ENCODE measurements around the gene EXOSC7. TPM values are rescaled to one million over a fixed set of nuclear protein-coding genes. Genes with fewer than 3 reads are reported as not detected.

The EXOSC7 gene
- total and polyA plus RNA-seq, 2 of the 4 experiments (the other 2 are of a cell fraction), result 61.6 to 62.2 TPM

GRCh38 chr3:45032113-45032512 lies 56.1 kb downstream of the EXOSC7 start:
- no peak overlapping the region for H4K5ac ChIP-seq (ENCODE audit: low read depth, low read length)
- no peak for DNase-seq
- no TSS peak for BruUV-seq (replicated peaks)
- H4K20me1 ChIP-seq (ENCODE audit: insufficient read depth, low read length), result no peaks in the 10 kb centered on the region
- no peak for ATAC-seq (ENCODE audit: low read depth)
- H3K27ac ChIP-seq (ENCODE audit: insufficient read depth, low read length), result no peak overlapping the region
- WGBS, 2 experiments (ENCODE audit: extremely low coverage in 2 of 2, insufficient read length in 1 of 2), result 80% methylated on average over 2 of the region's 2 CpGs; no CpG with 5 or more reads in 1 of the 2 experiments
- no peak overlapping the region for H2BK5ac ChIP-seq (ENCODE audit: low read depth, low read length, poor library complexity, severe bottlenecking)
- ChIA-PET POLR2A (ENCODE audit: unreplicated experiment) (no interaction called here), CTCF (no interaction called here)
- peaks cover 11% of the 10 kb centered on the region for H3K4me1 ChIP-seq (ENCODE audit: control insufficient read depth, insufficient read depth, low read length)
- H2BK20ac ChIP-seq (ENCODE audit: low read depth, low read length), result no peak overlapping the region
- no peak overlapping the region for H2AFZ ChIP-seq (replicated peaks; ENCODE audit: low read length, poor library complexity)
- in situ Hi-C loops (cut with MboI; ENCODE audit: low sequenced_read_pairs) (loop anchor here (10.0 to 25.0 kb wide), 2 partner anchors 893 to 1055 kb away; no protein-coding TSS in a partner anchor), intact Hi-C loops (cut with micrococcal nuclease) (loop anchor here (10.0 kb wide), 1 partner anchor 497 kb away; no protein-coding TSS in a partner anchor), dilution Hi-C loops (cut with HindIII; ENCODE audit: low sequenced_read_pairs, unreplicated experiment) (loop anchor here (25.0 kb wide), 1 partner anchor 480 kb away; no protein-coding TSS in a partner anchor)
- no peak overlapping the region for H2AK9ac ChIP-seq (replicated peaks; ENCODE audit: low read depth, low read length, poor library complexity)
- no peak overlapping the region for H2BK120ac ChIP-seq (ENCODE audit: low read depth, low read length)
- H3K9me1 ChIP-seq (ENCODE audit: insufficient read depth, low read length), result peaks cover 2% of the 10 kb centered on the region; the same call in 1 of the 2 replicates
- no peak overlapping the region for H3K4me3 ChIP-seq (ENCODE audit: insufficient read depth, low read depth, low read length)
- H4K8ac ChIP-seq (ENCODE audit: low read depth in 2 of 2, low read length in 2 of 2), result no peak overlapping the region
- no peak overlapping the region for H3K23ac ChIP-seq (ENCODE audit: low read depth, low read length)
- no peak overlapping the region for H3K14ac ChIP-seq (replicated peaks; ENCODE audit: low read depth, low read length)
- no peaks in the 10 kb centered on the region for H3K79me1 ChIP-seq (ENCODE audit: low read depth in 1 of 2, low read length in 2 of 2)
- H3K27me3 ChIP-seq (ENCODE audit: control insufficient read depth, insufficient read depth, low read length), result no peaks in the 10 kb centered on the region
- H3K4ac ChIP-seq (ENCODE audit: low read depth, low read length), result no peak overlapping the region
- H3K4me2 ChIP-seq (ENCODE audit: low read depth, low read length), result no peak overlapping the region
- no peak for TF ChIP-seq BHLHE40 (IDR thresholded peaks at IDR 0.05; ENCODE audit: low read depth, low read length)
- TF ChIP-seq SMC3 (IDR thresholded peaks at IDR 0.05; ENCODE audit: low read depth, low read length), result no peak
- no peak for TF ChIP-seq RCOR1 (IDR thresholded peaks at IDR 0.05; ENCODE audit: insufficient replicate concordance, low read length)
- TF ChIP-seq MXI1 (IDR thresholded peaks at IDR 0.05; ENCODE audit: borderline replicate concordance, low read depth, low read length), result no peak
- no peak for TF ChIP-seq CTCF (conservative IDR thresholded peaks at IDR 0.05; ENCODE audit: low read depth, low read length)
- no peak for TF ChIP-seq RFX5 (IDR thresholded peaks at IDR 0.05; ENCODE audit: low read depth, low read length)
- no peak for TF ChIP-seq ELK1 (IDR thresholded peaks at IDR 0.05; ENCODE audit: borderline replicate concordance, low read depth, low read length)
- TF ChIP-seq POLR2A (IDR thresholded peaks at IDR 0.05; ENCODE audit: low read depth, low read length), result no peak
- no peak for TF ChIP-seq USF2 (IDR thresholded peaks at IDR 0.05; ENCODE audit: low read depth, low read length)
- no peak for TF ChIP-seq NFE2L2 (IDR thresholded peaks at IDR 0.05; ENCODE audit: low read depth, low read length)
- no peak for TF ChIP-seq CHD1 (IDR thresholded peaks at IDR 0.05; ENCODE audit: low read depth, low read length)
- no peak for TF ChIP-seq MAFK (IDR thresholded peaks at IDR 0.05; ENCODE audit: low read depth, low read length)
- TF ChIP-seq FOS (IDR thresholded peaks at IDR 0.05; ENCODE audit: low read depth, low read length), result no peak
- no peak for TF ChIP-seq CEBPB (IDR thresholded peaks at IDR 0.05; ENCODE audit: low read depth, low read length)
- no peak for TF ChIP-seq RAD21 (IDR thresholded peaks at IDR 0.05; ENCODE audit: low read length)
- TF ChIP-seq MAZ (IDR thresholded peaks at IDR 0.05; ENCODE audit: borderline replicate concordance, low read depth, low read length), result no peak
- H3K9ac ChIP-seq (ENCODE audit: low read depth, low read length), result no peak overlapping the region
- H3K18ac ChIP-seq (ENCODE audit: low read depth, low read length), result no peak overlapping the region
- no peak overlapping the region for H2AK5ac ChIP-seq (ENCODE audit: low read depth, low read length)
- no peak overlapping the region for H2BK15ac ChIP-seq (ENCODE audit: low read depth, low read length)
- no peak overlapping the region for H3K56ac ChIP-seq (ENCODE audit: extremely low read depth, insufficient read depth, low read length)
- no peaks in the 10 kb centered on the region for H3K36me3 ChIP-seq (ENCODE audit: control insufficient read depth, insufficient read depth, low read length)
- H4K91ac ChIP-seq (ENCODE audit: insufficient read depth, low read depth, low read length), result no peak overlapping the region
- no peaks in the 10 kb centered on the region for H3K9me3 ChIP-seq (ENCODE audit: control insufficient read depth, insufficient read depth, low read length)

Measured in IMR-90 (cell line).